Stomach smooth muscle (tissue), 2 donors: ENCODE results near the gene METTL1.

ENCODE experiments used
- H3K27ac ChIP-seq: one replicate; pipeline ENCODE4 v1.7.0; 2013; ENCODE audit warnings: mild to moderate bottlenecking, low read length, inconsistent platforms
- H3K27me3 ChIP-seq, 2 donors: one replicate each; pipeline ENCODE4 v1.7.0; 2013; ENCODE audit warnings: low read length in 2 of 2; ENCODE audit not compliant: insufficient read depth in 2 of 2, control insufficient read depth in 1 of 2
- H3K36me3 ChIP-seq, 2 donors: one replicate each; pipeline ENCODE4 v1.7.0; 2013; ENCODE audit warnings: low read length in 2 of 2; ENCODE audit not compliant: control insufficient read depth in 2 of 2, insufficient read depth in 2 of 2
- H3K4me1 ChIP-seq: one replicate; pipeline ENCODE4 v1.7.0; 2013; ENCODE audit warnings: low read length; ENCODE audit not compliant: control insufficient read depth, insufficient read depth
- H3K4me3 ChIP-seq, 2 donors: one replicate each; pipeline ENCODE4 v1.7.0; 2013; ENCODE audit warnings: low read length in 2 of 2
- H3K9ac ChIP-seq, 2 donors: one replicate each; pipeline ENCODE4 v1.7.0; 2013; ENCODE audit warnings: low read length in 2 of 2, mild to moderate bottlenecking in 1 of 2
- H3K9me3 ChIP-seq, 2 donors: one replicate each; pipeline ENCODE4 v1.7.0; 2013; ENCODE audit warnings: low read length in 2 of 2; ENCODE audit not compliant: control insufficient read depth in 2 of 2
- donor health status: healthy.
- donor health status: Pancreatic carcinoma.

METTL1 gene

DNA sequence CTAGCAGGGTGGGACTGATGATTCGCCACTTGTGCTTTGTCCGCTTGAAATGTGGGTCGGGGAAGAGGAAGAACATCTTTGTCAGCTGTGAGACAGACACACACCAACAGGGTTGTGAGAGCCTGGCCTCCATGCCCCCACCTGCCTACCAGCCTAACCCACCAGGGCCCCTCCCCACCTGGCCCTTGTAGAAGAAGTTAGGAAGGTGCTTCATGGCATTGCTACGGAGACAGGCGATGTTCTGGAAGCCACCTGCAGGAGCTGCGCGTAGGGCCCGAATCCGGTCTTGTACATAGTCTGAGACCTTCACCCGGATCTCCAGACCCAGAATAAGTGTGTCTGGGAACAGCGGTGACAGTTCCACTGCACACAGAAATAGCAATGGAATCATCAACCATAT, 2.3 kb downstream of the METTL1 start:
- Histone ChIP-seq H3K4me1 (peaks cover 49% of the 10 kb centered on the region), H3K4me3 (no peak overlapping the region), H3K9me3 (no peaks in the 10 kb centered on the region), H3K27ac (no peak overlapping the region), H3K9ac (no peak overlapping the region), H3K36me3 (peaks cover 0 to 8% of the 10 kb centered on the region in 2 donors), H3K27me3 (peaks cover 17 to 18% of the 10 kb centered on the region in 2 donors)

DNA sequence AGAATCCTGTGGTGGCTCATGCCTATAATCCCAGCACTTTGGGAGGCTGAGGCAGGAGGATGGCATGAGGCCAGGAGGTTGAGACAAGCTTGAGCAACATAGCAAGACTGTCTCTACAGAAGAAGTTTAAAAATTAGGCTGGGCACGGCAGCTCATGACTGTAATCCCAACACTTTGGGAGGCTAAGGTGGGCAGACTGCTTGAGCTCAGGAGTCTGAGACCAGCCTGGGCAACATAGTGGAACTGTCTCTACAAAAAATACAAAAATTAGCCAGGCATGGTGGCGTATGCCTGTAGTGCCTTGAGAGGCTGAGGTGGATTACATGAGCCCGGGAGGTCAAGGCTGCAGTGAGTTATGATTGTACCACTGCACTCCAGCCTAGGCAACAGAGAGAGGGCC, 4.0 kb downstream of the METTL1 start:
- no peak overlapping the region for H3K4me3 ChIP-seq
- peaks cover 35% of the 10 kb centered on the region in 2 donors for H3K27me3 ChIP-seq
- H3K27ac ChIP-seq, result no peak overlapping the region
- H3K4me1 ChIP-seq, result peaks cover 46% of the 10 kb centered on the region
- H3K36me3 ChIP-seq, result peaks cover 0 to 8% of the 10 kb centered on the region in 2 donors
- no peaks in the 10 kb centered on the region for H3K9me3 ChIP-seq
- no peak overlapping the region for H3K9ac ChIP-seq

DNA sequence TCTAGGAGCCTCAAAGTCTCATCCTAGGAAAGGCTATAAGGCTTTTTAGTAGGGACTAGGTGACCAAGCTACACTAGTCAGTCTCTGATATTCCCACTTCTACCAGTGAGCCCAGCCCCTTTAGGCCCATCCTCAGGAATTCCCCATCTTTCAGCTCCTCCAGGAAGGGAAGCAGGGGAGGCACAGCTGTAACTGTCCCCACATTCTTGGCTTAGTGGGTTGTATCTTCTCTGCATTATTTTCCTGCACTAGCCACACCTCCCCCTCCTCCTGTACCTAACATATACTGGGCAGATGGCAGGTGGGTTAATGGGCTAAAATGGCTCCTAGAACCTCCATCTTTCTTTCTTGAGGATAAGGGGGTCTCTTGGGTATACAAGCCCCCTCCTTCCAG, 4.6 kb downstream of the METTL1 start:
- peaks cover 40% of the 10 kb centered on the region in 2 donors for H3K27me3 ChIP-seq
- H3K4me1 ChIP-seq, result peaks cover 44% of the 10 kb centered on the region
- no peak overlapping the region for H3K9ac ChIP-seq
- H3K36me3 ChIP-seq, result peaks cover 0 to 8% of the 10 kb centered on the region in 2 donors
- H3K4me3 ChIP-seq, result no peak overlapping the region
- H3K9me3 ChIP-seq, result no peaks in the 10 kb centered on the region
- no peak overlapping the region for H3K27ac ChIP-seq

DNA sequence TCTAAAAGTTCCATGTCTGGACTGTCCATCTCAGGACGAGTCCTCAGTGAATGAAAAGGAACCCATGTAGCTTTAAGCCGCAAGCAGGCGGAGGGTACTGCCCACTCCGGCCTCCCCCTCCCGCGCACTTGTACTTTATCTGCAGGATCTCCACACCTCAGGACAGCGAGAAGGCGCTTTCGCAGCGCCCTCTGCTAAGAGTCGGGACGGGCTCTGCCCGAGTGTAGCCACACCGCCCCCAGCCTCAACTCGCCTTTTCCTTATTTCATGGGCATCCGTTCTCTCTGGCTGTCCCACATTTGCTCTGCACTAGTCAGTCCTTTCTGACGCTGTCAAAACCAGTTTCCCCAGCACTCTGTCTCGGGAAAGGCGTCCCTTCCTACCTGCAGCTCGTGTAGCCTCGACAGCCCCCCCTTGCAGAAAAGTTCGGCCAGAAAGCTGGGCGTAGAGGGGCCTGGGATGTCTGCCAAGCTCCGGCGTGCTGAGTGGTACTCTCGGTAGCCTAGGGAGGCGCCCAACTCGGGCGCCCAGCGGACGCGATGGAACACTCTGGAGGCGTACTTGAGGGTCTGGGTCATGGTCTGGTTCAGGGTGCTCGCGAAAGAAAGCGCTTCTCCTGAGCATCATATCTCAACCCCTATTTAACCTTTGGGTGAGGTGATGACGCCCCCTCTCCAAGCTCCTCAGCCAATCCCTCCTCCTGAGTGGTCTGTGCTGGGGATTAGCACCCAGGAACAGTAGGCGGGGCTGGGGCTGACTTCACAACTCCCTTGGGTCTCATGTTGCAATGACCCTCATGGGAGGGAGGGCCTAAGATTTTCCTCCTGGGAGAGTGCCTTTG, 5.2 kb downstream of the METTL1 start, which contains the start of gene CYP27B1:
TSS of gene CYP27B1 (minus strand) at position 615 of the 841 bp plus-strand sequence. CDS start at position 578, 37 bp downstream.
- H3K27me3 ChIP-seq, result peaks cover 41 to 44% of the 10 kb centered on the region in 2 donors
- peak within 1 kb of the TSS in 1 of 2 donors; percentile 13 for H3K9ac ChIP-seq
- H3K9me3 ChIP-seq, result no peaks in the 10 kb centered on the region
- H3K27ac ChIP-seq, result no peak within 1 kb of the TSS
- H3K36me3 ChIP-seq, result peaks cover 0 to 8% of the 10 kb centered on the region in 2 donors
- peaks cover 38% of the 10 kb centered on the region for H3K4me1 ChIP-seq
- H3K4me3 ChIP-seq, result peak within 1 kb of the TSS; percentile 59 to 74

DNA sequence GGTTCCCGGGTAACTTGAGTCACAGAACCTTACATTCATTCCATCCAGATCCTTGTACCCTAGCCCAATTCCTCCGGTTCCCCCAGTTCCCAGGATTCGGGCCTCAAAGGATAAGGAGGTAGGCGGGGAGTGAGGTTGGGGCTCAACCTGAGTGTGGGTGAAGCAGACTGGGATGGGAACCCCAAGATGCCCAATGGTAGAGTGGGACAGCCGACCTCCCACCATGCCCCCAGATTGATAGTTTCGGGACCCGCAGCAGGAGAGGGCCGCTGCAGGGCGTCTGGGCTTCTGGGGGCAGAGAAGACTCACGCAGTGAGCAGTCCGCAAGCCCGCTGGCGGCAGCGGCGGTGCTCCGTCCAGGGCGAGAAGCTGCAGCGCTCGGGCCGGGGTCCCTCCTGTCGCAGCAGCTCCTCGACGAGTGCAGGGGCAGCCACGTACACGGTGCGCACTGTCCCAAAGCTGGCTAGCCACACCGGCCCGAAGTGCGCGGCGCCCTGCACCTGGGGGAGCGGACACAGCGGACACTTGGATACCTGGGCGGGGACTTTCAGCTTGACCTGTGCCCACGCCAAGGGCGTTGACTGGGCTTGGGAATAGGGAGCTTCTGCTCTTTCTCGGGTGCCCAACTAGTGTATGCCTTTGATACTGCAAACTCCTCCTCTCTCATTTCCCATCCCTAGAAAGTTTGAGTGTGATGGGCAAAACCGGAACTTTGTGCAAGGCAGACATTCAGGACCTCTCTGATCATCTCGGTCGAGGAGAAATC, 6.0 kb downstream of the METTL1 start:
- no peak overlapping the region for H3K27ac ChIP-seq
- H3K9me3 ChIP-seq, result no peaks in the 10 kb centered on the region
- H3K36me3 ChIP-seq, result peaks cover 0 to 10% of the 10 kb centered on the region in 2 donors
- H3K4me3 ChIP-seq, result peak overlapping the region; percentile 59 to 74
- peak overlapping the region in 1 of 2 donors; percentile 13 for H3K9ac ChIP-seq
- peaks cover 46 to 48% of the 10 kb centered on the region in 2 donors for H3K27me3 ChIP-seq
- peaks cover 31% of the 10 kb centered on the region for H3K4me1 ChIP-seq

DNA sequence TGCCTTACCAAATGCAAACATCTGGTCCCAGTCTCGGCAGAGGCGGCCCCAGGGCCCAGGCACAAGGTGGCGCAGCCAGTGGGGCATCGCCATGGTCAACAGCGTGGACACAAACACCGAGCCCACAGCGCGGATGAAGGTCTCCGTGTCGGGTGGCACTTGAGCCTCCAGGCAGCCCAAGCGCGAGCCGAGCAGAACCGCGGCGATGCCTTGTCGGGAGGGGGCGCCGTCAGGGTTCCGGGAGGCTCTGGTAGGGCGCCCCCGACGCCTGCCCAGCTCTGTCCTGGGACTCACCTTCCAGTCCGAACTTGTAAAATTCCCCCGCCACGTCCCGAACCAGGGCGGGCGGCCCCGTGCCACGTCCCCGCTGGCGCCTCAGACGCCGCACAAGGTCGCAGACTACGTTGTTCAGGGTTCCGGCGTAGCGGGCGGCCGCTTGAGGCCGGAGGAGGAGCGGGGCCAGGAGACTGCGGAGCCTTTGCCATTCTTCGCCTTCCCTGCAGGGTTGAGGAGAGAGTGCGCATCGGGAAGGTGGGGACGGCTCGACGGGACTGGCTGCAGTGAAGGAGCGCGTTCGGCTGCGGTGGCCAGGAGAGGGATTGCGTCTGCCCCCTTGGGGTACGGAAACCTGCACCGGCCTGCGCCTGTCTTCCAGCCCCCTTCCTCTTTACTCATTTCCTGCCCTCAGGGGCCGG, 6.8 kb downstream of the METTL1 start:
- H3K27me3 ChIP-seq, result peaks cover 46 to 48% of the 10 kb centered on the region in 2 donors
- H3K27ac ChIP-seq, result no peak overlapping the region
- H3K9ac ChIP-seq, result no peak overlapping the region

DNA sequence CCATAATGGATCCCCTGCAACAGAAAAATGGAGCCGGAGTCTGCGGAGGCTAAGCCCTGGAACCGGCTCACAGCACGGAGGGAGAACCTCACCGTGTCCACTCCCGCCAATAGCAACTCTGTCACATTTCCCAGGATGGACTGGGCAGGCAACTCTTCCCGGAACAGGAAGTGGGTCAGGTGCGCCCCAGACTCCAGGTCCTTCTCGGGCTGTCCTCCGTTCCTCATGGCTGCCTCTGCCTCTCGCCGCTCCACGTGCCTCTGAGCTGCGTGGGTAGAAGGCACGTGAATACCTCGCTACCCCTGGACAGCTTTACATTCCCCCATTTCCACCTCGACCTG, 7.3 kb downstream of the METTL1 start:
- Histone ChIP-seq H3K9me3 (no peaks in the 10 kb centered on the region), H3K4me1 (peaks cover 29% of the 10 kb centered on the region), H3K27ac (no peak overlapping the region)

More for the DNA sequence above, 6.8 kb downstream of the METTL1 start:
- no peaks in the 10 kb centered on the region for H3K9me3 ChIP-seq
- peaks cover 29% of the 10 kb centered on the region for H3K4me1 ChIP-seq
- peak overlapping the region; percentile 21 to 74 for H3K4me3 ChIP-seq
- peaks cover 0 to 8% of the 10 kb centered on the region in 2 donors for H3K36me3 ChIP-seq

DNA sequence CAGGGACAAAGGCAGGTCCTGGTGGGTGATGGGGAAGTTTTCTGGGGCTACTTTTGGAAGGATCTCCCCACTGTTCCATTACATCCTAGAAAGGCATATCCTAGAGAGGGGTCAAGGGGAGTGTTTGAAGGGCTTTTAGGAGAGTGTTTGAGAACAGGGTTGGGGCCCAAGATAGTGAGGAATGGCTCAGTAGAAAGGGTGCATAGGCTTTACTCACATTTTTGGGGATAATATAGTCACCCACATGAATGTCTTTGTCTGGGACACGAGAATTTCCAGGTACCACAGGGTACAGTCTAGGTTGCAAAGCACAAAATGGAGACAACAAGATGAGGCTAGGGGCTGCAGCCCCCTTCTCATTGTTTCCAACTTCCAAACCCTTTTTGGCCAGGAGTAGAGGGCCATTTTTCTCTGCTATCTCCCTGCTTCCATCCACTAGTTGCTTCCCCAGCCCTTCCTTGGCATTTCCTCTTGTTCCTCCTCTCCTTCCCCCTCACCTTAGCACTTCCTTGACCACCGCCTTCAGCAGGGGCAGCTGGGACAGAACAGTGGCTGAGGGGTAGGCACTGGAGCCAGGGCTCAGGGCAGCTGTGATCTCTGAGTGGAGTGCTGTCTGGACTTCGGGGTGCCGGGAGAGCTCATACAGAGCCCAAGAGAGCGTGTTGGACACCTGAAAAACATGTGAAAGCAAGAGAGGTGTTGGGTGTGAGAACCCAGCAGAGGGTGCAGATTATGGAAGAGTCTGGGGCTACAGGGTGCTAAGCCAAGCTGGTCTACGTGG, 7.8 kb downstream of the METTL1 start:
- no peak overlapping the region for H3K9ac ChIP-seq
- H3K4me3 ChIP-seq, result peak overlapping the region in 1 of 2 donors; percentile 74

More for the DNA sequence above, 7.3 kb downstream of the METTL1 start:
- peak overlapping the region; percentile 21 to 74 for H3K4me3 ChIP-seq
- peaks cover 0 to 8% of the 10 kb centered on the region in 2 donors for H3K36me3 ChIP-seq
- H3K27me3 ChIP-seq, result peaks cover 46 to 48% of the 10 kb centered on the region in 2 donors
- H3K9ac ChIP-seq, result no peak overlapping the region

DNA sequence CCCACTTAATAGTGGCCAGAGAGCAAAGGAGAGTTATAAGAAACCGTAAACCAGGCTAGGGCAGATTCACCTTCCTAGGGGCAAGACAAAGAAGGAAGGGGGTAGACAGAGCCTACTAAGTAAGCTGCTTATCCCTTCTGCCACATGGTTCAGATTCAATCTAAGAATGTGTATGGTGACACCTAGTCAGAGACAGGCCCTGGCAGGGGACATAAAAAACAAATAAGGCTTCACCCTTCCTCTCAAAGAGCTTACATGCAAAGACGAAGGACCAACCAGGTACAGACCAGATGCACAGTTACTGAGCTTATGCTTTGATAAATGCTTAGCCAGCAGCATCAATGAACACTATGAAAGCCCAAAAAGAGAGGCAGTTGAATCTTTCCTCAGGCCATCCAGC, 9.4 kb downstream of the METTL1 start:
- Histone ChIP-seq H3K9ac (no peak overlapping the region), H3K4me3 (no peak overlapping the region), H3K36me3 (peaks cover 17% of the 10 kb centered on the region in 2 donors), H3K27me3 (peaks cover 46 to 48% of the 10 kb centered on the region in 2 donors), H3K27ac (no peak overlapping the region), H3K4me1 (peaks cover 29% of the 10 kb centered on the region), H3K9me3 (no peaks in the 10 kb centered on the region)

More for the DNA sequence above, 7.8 kb downstream of the METTL1 start:
- H3K36me3 ChIP-seq, result peaks cover 4 to 7% of the 10 kb centered on the region in 2 donors
- peaks cover 29% of the 10 kb centered on the region for H3K4me1 ChIP-seq
- no peak overlapping the region for H3K27ac ChIP-seq
- no peaks in the 10 kb centered on the region for H3K9me3 ChIP-seq
- peaks cover 46 to 48% of the 10 kb centered on the region in 2 donors for H3K27me3 ChIP-seq
